GM21619 (cell line): ENCODE results near the gene CFAP43.

Source experiments
- ATAC-seq: cut with Tn5 transposase; IDR thresholded peaks from one replicate; pipeline ENCODE4 v1.9.1; 2021; ENCODE audit not compliant: unreplicated experiment

Gene CFAP43

GRCh38 chr10:104142081-104142480 is 90.1 kb downstream of the CFAP43 start:
- ATAC-seq: no peak

DNA sequence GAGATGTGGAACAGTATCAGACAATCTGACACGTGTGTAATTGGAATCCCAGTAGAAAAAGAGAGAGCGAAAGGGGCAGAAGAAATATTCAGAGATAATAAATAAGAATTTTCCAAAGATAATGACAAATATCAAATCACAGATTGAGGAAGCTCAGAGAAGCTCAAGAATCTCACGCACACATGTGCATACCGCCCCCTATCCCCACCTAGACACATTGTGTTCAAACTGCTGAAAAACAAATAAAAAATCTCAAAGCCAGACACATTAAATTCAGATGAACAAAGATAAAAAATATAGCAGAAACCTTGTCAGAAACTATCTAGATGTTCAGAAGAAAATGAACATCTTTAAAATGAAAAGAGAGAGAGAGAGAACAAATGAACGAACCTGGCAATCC is 92.9 kb downstream of the CFAP43 start:
- ATAC-seq: no peak

DNA sequence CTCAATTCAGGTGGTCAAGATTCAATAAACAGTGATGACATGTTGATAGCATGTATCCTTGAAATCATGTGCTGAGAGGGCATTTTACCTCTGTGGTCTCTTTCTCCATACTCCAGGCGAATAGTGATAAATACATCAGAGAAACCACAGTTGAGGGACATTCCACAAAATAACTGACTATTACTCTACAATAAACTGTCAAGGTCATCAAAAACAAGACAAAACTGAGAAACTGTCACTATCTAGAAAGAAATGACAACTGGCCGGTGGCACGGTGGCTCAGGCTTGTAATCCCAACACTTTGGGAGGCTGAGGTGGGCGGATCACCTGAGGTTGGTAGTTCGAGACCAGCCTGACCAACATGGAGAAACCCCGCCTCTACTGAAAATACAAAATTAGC is 94.0 kb downstream of the CFAP43 start:
- ATAC-seq: no peak

GRCh38 chr10:104130041-104130440 is 102.1 kb downstream of the CFAP43 start:
- no peak for ATAC-seq

DNA sequence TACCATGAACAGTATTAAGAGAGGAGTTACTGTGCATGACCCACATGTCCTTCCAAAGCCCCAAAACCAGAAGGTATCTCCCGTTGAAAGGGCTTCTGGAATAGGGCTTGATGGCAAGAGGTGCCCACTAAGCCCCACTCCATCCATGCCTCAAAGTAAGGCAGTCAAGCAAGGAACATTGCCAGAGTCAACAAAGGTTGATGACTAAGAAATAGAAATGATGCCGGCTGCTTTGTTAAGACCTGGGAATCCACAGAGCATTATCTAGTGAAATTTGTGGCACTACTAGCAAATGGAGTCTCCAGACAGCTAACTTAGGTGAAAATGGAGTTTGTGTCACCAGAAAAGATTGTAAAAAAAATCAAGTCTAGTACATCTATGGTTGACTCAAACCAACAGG is 104.0 kb downstream of the CFAP43 start:
- ATAC-seq: no peak

DNA sequence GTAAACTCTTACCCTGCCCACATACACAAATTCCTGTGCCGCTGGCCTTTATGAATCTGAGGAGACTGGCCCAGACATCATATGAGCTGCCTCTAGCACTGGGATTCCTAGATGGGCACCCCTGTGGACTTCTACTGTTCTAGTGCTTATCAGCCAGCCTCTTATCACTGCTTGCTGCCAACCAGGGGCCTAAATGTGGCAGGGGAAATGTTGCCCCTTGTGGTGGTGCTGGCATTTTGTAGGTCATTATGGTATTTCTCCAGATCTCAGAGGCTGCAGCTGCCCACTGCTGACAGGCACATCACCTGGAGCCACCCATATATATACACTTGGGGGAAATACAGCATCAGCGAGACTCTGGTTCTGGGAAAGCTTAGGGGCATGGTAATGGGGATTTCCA is 104.8 kb downstream of the CFAP43 start:
- ATAC-seq: no peak

DNA sequence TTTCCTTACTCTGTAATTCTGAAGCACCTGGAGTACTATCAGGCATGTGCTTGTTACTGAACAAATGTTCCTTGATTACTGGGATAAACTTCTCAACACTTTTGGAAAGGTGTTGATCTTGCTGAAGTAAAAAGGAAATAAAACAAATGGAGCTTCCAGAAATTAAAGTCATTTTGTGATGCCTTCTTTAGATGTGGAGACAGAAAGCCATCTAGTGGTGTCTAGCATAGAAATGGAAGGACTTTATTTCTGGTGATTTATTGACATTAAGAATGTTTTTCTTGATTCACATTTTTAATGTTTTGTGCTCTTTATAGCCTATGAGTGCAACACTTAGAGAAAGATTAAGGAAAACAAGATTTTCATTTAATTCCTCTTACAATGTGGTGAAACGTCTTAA is 108.8 kb downstream of the CFAP43 start:
- ATAC-seq: no peak

DNA sequence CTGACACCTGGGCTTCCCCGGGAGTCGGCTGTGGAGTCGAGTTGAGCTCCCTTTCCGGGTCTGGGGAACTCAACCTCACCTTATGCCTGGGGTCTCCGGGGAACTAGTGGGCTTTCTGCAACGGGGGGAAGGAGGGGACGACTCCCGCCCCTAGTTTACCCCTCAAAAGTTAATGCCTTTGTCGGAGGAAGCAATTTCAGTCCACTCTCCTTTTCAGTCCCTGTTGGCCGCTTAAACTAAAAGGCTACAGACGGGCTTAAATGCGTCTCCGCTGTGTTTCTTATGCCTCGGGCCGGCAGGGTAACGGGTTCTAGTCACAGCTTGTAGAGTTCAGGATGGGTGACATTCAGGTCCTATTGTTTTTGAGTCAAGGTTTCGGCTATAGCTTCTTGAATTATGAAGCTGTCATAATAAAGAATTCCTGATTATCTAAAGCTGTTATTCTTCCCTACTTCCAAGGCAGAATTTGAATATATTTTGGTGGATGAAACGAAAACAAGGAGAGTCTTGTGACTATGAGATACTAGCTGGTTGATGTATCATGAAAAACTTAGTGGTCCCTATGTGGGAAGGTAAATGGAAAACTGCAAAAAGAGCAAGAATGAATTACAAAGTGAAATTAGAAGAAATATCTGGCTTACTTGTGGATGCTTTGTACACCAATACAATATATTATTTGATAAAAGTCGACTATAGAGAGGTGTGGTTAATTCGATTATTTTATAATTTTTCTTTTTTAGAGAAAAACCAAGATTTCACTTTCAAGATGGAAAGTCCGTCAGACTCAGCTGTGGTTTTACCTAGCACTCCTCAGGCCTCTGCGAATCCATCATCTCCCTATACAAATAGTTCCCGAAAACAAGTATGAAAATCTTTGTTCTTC is 109.7 kb downstream of the CFAP43 start:
- no peak for ATAC-seq

- peak; percentile 92 for ATAC-seq
These were observed 110.5 kb downstream of the CFAP43 start, which contains the start of gene SFR1 for GRCh38 chr10:104121485-104122224. TSS of gene SFR1 (plus strand) at chr10:104122171. CDS start at chr10:104122184, 13 bp downstream.

- no peak for ATAC-seq
These were observed 111.2 kb downstream of the CFAP43 start for GRCh38 chr10:104120903-104121484.

GRCh38 chr10:104120512-104120902 is 111.7 kb downstream of the CFAP43 start:
- no peak for ATAC-seq

DNA sequence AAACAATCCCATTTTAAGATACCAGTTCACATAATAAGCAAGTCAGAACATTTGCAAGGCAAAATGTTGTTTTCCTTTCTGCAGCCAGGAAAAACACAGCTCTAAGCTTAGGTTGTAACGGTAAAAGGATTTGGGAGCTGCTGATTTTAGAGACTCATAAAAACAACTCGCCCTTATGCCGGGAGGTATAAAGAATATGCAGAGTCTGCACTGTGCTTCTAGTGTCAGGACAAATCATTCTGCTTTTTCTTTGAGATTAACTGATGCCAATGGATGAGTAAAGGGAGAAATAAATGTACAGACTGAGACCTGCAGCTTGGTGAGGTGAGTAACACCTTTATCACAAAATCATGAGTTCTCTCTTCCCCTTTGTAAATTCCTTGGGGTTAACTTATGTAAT is 112.2 kb downstream of the CFAP43 start:
- ATAC-seq: no peak

DNA sequence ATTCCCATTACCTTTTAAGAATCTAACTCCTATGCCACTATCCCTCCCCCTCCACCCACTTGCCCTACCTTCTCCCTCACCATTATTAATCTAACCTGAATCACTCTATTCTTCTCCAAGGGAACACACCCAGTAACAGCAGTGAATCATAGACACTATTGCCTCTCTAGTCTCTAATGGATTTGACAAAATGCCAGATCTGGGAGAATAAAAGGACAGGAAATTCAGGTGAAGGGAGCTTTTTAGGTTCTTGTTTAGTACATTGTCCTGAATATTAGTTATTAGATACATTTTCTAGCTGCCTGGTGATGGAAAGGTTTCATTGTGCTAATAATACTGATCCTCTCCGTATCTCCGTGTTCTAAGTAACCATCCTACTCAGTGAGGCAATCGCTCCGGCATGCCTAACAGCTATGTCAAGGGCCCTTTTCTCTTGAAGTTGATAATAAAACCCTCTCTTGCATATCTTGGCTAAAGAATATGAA is 114.3 kb downstream of the CFAP43 start:
- no peak for ATAC-seq

DNA sequence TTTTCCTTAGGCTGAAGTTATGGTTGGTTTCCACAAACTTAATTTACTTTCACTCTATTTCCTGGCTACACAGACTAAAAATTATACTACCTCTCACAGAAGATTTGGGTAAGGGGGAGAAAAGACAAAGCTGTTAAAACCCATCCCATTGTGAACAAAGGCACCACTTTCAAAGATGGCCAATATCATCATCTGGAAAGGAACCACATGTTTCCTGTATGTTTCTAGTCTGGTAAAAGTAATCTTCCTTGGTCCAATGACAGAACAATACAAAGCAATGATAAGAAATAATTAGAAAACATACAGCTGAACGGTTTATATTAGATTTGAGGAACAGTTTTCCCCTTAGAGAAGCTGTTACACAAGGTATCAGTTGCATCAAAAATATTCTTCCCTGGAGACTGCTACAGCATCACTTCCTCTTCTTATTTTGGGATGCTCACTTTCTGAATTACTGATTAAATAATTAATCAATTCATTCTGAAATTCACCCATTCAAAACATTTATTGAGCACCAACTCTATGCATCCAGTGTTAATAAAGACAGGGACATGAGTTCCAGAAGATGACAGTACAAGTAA is 118.7 kb downstream of the CFAP43 start:
- ATAC-seq: no peak

- ATAC-seq: peak; percentile 96
These were observed 122.1 kb downstream of the CFAP43 start for GRCh38 chr10:104109908-104110662.

- ATAC-seq: no peak
These were observed 127.2 kb downstream of the CFAP43 start for GRCh38 chr10:104104926-104105325.

- no peak for ATAC-seq
These were observed 127.7 kb downstream of the CFAP43 start for GRCh38 chr10:104104418-104104817.

- ATAC-seq: no peak
These were observed 128.2 kb downstream of the CFAP43 start for GRCh38 chr10:104103956-104104355.

GRCh38 chr10:104101902-104102301 is 130.3 kb downstream of the CFAP43 start:
- ATAC-seq: no peak

- no peak for ATAC-seq
These were observed 131.4 kb downstream of the CFAP43 start for GRCh38 chr10:104100795-104101194.

GRCh38 chr10:104099941-104100340 is 132.2 kb downstream of the CFAP43 start:
- no peak for ATAC-seq
